ENCODE data around the gene RD3L. TPM values are rescaled to one million over a fixed set of nuclear protein-coding genes. Genes with fewer than 3 reads are reported as not detected.

The RD3L gene
- total RNA-seq, 1 experiment from 2014 or later = not detected

- ATAC-seq (no peak), DNase-seq (ENCODE audit: low read depth, low spot score) (no peak)
- peaks cover 71% of the 10 kb centered on the region for H3K79me2 ChIP-seq (ENCODE audit: insufficient read depth, low read length)
- H3K4me1 ChIP-seq (ENCODE audit: control insufficient read depth in 1 of 2, insufficient read depth in 2 of 2, low read length in 2 of 2) = peaks cover 4 to 7% of the 10 kb centered on the region in 2 experiments; a peak in 3 of 4 replicates
- H3K9ac ChIP-seq (ENCODE audit: low read length) = no peak overlapping the region
- RAD21 ChIA-PET (ENCODE audit: low non-redundant PET in 1 of 2, low total read pairs in 2 of 2, uncharacterized antibody in 2 of 2, unreplicated experiment in 2 of 2) = no interaction called here
- no peaks in the 10 kb centered on the region for H3K9me3 ChIP-seq (ENCODE audit: control insufficient read depth in 1 of 2, insufficient read depth in 1 of 2, low read depth in 1 of 2, low read length in 2 of 2)
- no peak overlapping the region for H2AFZ ChIP-seq (ENCODE audit: low read depth, low read length, poor library complexity, severe bottlenecking)
- CTCF ChIA-PET = no interaction called here
- no peak overlapping the region for H3K4me3 ChIP-seq (replicated peaks in 1 of 2; ENCODE audit: low read depth in 1 of 2, low read length in 2 of 2)
- POLR2A ChIA-PET = no interaction called here
- peaks cover 4% of the 10 kb centered on the region; the same call in 1 of the 2 replicates for H4K20me1 ChIP-seq (ENCODE audit: insufficient read depth)
- BruUV-seq (replicated peaks) = no TSS peak
- no peak for TF ChIP-seq REST (IDR thresholded peaks at IDR 0.05; ENCODE audit: low read depth)
- no peak for TF ChIP-seq POLR2A (IDR thresholded peaks at IDR 0.05; ENCODE audit: borderline replicate concordance, extremely low read depth, insufficient read depth, insufficient read length)
- no peak for TF ChIP-seq MAX (IDR thresholded peaks at IDR 0.05)
- peaks cover 29 to 31% of the 10 kb centered on the region in 2 experiments for H3K36me3 ChIP-seq (ENCODE audit: control insufficient read depth in 1 of 2, insufficient read depth in 2 of 2, low read length in 2 of 2)
- H3K4me2 ChIP-seq (ENCODE audit: low read length) = no peak overlapping the region
- intact Hi-C loops (cut with micrococcal nuclease) = no loop called here
- no peaks in the 10 kb centered on the region for H3K27me3 ChIP-seq (ENCODE audit: insufficient read depth, low read length)
- H3K9me2 ChIP-seq (ENCODE audit: insufficient read depth) = no peaks in the 10 kb centered on the region
- H3K27ac ChIP-seq (ENCODE audit: low read depth, low read length) = no peak overlapping the region
Measured at GRCh38 chr14:103915616-103916015, 26.7 kb downstream of the RD3L start.

GRCh38 chr14:103910984-103911383 lies 31.3 kb downstream of the RD3L start:
- intact Hi-C loops (cut with micrococcal nuclease) = loop anchor here (1.0 kb wide), 3 partner anchors 10 to 190 kb away; no protein-coding TSS in a partner anchor
- H3K27ac ChIP-seq (ENCODE audit: low read depth, low read length) = no peak overlapping the region
- no peak overlapping the region for H3K4me2 ChIP-seq (ENCODE audit: low read length)
- peaks cover 5 to 11% of the 10 kb centered on the region in 2 experiments; a peak in 3 of 4 replicates for H3K4me1 ChIP-seq (ENCODE audit: control insufficient read depth in 1 of 2, insufficient read depth in 2 of 2, low read length in 2 of 2)
- ChIA-PET POLR2A (interaction anchor here (1.0 kb wide), 1 partner anchor 11 kb away, joined by 3 read pairs; no protein-coding TSS in a partner anchor), RAD21 (ENCODE audit: low non-redundant PET in 1 of 2, low total read pairs in 2 of 2, uncharacterized antibody in 2 of 2, unreplicated experiment in 2 of 2) (interaction anchor here in 1 of 2 experiments (1.0 to 1.1 kb wide), 2 partner anchors 94 to 103 kb away, joined by 3 to 5 read pairs; no protein-coding TSS in a partner anchor), CTCF (interaction anchor here (1.2 to 1.7 kb wide), 4 partner anchors 10 to 102 kb away, joined by 4 to 25 read pairs (median 14); no protein-coding TSS in a partner anchor)
- peaks cover 25% of the 10 kb centered on the region for H3K79me2 ChIP-seq (ENCODE audit: insufficient read depth, low read length)
- no peaks in the 10 kb centered on the region for H3K27me3 ChIP-seq (ENCODE audit: insufficient read depth, low read length)
- ATAC-seq (no peak), DNase-seq (ENCODE audit: low read depth, low spot score) (no peak)
- H3K4me3 ChIP-seq (replicated peaks in 1 of 2; ENCODE audit: low read depth in 1 of 2, low read length in 2 of 2) = no peak overlapping the region
- H2AFZ ChIP-seq (ENCODE audit: low read depth, low read length, poor library complexity, severe bottlenecking) = no peak overlapping the region
- peaks cover 24 to 26% of the 10 kb centered on the region in 2 experiments; a peak in 3 of 4 replicates for H3K36me3 ChIP-seq (ENCODE audit: control insufficient read depth in 1 of 2, insufficient read depth in 2 of 2, low read length in 2 of 2)
- peaks cover 4% of the 10 kb centered on the region; the same call in 1 of the 2 replicates for H4K20me1 ChIP-seq (ENCODE audit: insufficient read depth)
- no TSS peak for BruUV-seq (replicated peaks)
- no peaks in the 10 kb centered on the region for H3K9me3 ChIP-seq (ENCODE audit: control insufficient read depth in 1 of 2, insufficient read depth in 1 of 2, low read depth in 1 of 2, low read length in 2 of 2)
- no peak overlapping the region; the same call in 1 of the 2 replicates for H3K9ac ChIP-seq (ENCODE audit: low read length)
- TF ChIP-seq EGR1 (IDR thresholded peaks at IDR 0.05; ENCODE audit: low read depth) = no peak
- no peak for TF ChIP-seq CTCF (IDR thresholded peaks at IDR 0.05 in 2 of 3, conservative IDR thresholded peaks at IDR 0.05 in 1 of 3; ENCODE audit: borderline replicate concordance in 1 of 3, insufficient read depth in 1 of 3, low read depth in 2 of 3, low read length in 2 of 3)
- no peak for TF ChIP-seq SRF (IDR thresholded peaks at IDR 0.05; ENCODE audit: low read depth)
- TF ChIP-seq ZNF274 (IDR thresholded peaks at IDR 0.05; ENCODE audit: low read depth, low read length) = no peak
- no peak for TF ChIP-seq YY1 (IDR thresholded peaks at IDR 0.05; ENCODE audit: extremely low read depth, insufficient replicate concordance, low read depth, low read length)
- no peak for TF ChIP-seq ZFX (IDR thresholded peaks at IDR 0.05)
- no peaks in the 10 kb centered on the region for H3K9me2 ChIP-seq (ENCODE audit: insufficient read depth)
